NOMO-1 (cell line): ENCODE measurements around the gene SSBP2.
A peak's percentile ranks its signal among the peaks of the same experiment; 100 is the strongest.
"Not testable (repeated sequence)": the region's sequence is repeated elsewhere in the genome, so short reads cannot be mapped to it uniquely, and the experiment has no call there.

Experiments used
- DNase-seq, 2 experiments: peaks; one replicate each; lab custom pipeline; 2025; ENCODE audit not compliant: unreplicated experiment in 2 of 2; lab: John Stamatoyannopoulos, UW

Gene SSBP2

GRCh38 chr5:81740758-81741157 lies 10.1 kb downstream of the SSBP2 start:
- DNase-seq = no peak

GRCh38 chr5:81739291-81739690 lies 11.6 kb downstream of the SSBP2 start:
- DNase-seq = no peak

DNA sequence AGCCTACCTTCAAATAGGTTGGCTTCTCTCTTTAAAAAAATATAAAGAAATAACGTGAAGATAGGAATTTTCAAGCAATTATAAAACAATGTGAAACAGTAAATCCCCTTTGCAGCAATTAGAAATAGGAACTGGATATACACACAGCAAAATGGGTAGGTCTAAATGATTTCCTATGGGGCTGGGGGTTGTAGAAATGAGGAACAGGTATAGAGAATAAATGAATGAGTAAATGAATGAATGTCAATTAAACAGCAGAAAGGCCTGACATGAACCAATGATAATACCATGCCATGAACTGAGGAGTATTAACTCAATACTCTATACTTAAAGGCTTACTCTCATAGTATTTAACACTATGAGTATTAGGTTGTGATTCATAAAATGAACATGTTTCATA lies 21.6 kb downstream of the SSBP2 start:
- DNase-seq = no peak

DNA sequence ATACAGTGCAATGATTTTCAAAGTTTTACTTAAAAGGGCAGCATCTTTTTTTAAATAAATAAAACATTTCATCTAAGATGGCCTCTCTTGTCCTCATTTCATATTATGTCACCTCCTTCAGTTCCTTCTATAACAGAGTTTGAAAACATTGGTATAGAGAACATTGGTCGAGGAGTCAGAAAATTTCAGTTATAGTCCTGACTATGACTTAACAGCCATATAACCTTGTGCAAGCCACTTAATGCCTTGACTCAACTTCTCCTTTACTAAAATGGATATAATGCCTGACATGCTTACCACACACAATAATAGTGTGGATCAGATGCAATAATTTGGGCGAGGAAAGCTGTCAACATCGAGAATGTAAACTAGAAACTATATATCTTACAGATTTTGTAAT lies 22.6 kb downstream of the SSBP2 start:
- peak in 1 of 2 experiments; percentile 52 for DNase-seq

DNA sequence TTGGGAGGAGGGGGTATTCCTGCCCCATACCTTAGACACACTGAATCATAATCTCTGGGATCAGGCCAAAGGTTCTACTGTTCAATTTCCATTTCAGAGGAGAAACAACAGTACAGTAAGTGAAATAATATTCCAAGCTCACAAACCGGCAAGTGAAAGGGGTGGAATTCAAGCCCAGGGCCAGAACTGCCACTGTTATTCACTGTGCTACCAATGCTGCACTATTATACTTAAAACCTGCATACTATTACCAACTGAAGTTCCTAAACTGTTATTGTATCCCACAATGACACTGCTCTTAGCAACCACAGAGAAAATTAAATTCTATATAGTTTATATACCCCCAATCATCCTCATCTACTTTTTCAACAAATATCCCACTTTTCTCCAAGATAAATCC lies 24.6 kb downstream of the SSBP2 start:
- DNase-seq = no peak

DNA sequence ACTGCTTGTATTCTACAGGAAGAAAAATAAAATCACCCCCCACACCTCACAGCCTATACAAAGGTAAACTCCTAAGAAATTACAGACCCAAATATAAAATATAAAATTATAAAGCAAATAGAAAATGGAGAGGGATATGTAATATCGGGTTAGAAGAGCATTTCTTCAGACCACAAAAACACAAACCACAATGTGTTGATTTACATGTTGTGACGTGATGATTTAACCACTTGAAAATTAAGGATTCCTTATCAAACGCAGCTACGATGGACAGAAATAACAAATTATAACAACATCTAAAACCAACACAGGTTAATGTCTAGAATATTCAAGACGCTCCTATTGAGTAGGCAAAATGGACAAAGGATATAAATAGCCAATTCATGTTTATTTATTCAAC lies 26.3 kb downstream of the SSBP2 start:
- no peak for DNase-seq

- DNase-seq = no peak
These were observed 26.8 kb downstream of the SSBP2 start for GRCh38 chr5:81724108-81724507.

- no peak for DNase-seq
These were observed 29.8 kb downstream of the SSBP2 start for GRCh38 chr5:81721049-81721448.

DNA sequence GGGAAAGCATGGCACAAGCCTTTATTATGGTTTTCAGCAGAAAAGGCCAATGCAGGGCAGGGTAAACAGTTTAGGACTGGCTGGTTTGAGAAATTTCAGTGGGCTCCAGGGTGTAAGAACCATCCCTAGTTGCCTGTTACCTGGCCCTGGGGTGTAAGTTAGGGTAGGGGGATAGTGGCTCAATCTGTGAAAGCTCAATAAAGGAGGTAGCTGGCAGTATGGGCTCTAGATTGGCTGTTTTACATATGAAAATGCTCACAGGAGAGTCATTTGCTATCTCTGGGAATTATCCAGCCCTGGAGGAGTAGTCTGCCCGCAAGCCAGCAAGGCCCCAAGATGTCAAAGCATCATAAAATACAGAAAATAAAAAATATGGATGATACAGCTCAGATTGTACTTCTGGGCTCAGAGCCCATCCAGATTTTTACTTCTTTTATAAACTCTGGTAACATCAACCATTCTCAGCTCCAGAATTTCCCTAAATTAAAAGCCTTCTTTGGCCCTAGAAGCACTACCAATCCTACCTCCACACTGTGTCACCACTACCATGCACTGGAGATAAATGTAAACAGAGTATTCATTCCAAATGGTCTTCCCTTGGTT lies 31.1 kb downstream of the SSBP2 start:
- no peak for DNase-seq

DNA sequence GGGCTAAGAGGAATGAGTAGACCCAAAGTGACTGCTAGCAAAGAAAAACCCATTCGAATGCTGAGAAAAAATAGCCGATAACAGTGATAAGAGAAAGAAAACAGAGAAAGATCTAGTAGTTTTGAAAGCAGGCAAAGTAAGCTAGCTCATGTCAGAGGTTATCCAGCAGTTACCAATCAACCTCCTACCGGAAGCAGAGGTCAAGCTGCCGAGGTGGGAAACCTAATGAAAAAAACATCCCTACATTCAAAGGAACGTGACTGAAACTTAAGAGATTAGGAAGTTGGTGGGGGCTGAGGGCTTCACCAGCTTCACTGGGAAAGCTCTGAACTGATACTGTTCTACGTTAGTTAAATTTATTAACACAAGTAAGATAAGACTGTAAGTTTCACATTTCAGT lies 32.6 kb downstream of the SSBP2 start:
- DNase-seq = no peak

GRCh38 chr5:81717860-81718259 lies 33.0 kb downstream of the SSBP2 start:
- DNase-seq = no peak

DNA sequence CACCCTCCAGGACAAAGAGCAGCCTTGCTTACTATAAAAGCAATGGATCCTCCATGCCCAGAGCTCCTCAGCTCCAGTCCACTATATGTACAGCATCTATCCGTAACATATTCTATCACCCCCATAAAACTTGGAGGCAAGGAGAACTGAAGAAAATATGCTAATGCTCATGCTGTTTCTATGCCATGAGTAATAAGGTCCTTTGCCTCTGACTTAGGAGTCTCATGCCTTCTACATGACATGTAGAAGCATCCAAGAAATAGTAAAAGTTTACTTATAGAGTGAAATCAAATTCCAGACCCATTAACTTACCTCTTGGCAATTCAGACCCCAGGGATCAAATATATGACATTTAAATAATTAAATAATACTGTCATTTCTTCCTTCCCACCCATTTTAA lies 33.7 kb downstream of the SSBP2 start:
- no peak for DNase-seq

GRCh38 chr5:81714076-81714475 lies 36.8 kb downstream of the SSBP2 start:
- DNase-seq = not testable (repeated sequence)

DNA sequence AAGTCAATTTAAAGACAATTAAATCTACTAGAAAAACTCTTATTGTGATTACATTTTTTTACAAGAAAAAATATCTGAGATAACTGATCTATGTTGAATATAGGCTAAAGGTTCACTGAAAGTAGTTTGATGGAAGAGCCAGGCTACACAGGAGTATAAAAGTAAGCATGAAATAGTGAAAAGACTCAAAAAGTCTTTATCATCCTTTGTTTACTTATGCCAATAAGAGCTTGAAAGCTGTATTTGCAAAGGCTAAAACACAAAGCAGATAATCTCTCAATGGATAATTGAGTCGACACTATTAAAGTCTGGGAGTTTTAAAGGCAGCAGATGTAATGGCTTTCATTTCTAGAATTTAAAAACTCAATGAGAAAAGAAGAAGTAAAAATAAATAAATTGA lies 42.0 kb downstream of the SSBP2 start:
- no peak for DNase-seq

DNA sequence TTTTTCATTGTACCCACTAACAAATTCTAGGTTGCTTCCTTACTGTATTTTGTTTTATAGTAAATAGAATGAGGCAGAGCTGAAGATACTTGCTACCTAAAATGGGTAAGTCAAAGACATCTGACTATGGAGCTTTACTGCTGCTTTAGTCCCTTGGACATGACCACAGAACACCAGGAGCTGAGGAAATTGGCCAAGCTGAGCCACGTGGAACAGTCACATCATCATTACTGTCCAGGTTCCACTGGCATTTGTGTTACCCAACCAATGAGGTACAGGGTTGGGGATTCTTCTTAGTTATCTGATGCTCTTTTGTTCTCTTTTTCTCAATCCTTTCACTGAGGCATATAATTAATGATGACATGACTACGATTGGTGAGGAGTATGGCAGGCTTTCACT lies 47.1 kb downstream of the SSBP2 start:
- DNase-seq = no peak

GRCh38 chr5:81700166-81700565 lies 50.7 kb downstream of the SSBP2 start:
- DNase-seq = no peak

GRCh38 chr5:81698813-81699212 lies 52.1 kb downstream of the SSBP2 start:
- DNase-seq = no peak

- DNase-seq = no peak
These were observed 54.2 kb downstream of the SSBP2 start for GRCh38 chr5:81696418-81697397.

DNA sequence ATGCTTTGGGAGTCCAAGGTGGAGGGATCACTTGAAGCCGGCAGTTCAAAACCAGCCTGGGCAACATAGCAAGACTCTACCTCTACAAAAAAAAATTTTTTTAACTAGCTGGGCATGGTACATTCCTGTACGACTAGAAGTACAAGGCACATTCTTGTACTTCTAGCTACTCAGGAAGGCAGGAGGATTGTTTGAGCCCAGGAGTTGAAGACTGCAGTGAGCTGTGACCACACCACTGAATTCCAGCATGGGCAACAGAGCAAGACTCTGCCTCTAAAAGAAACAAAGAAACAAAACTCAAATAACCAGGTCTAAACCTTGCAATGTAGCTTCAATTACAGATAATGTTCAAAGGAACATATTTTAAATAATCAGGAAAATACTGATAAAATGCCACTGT lies 56.2 kb downstream of the SSBP2 start:
- no peak for DNase-seq

DNA sequence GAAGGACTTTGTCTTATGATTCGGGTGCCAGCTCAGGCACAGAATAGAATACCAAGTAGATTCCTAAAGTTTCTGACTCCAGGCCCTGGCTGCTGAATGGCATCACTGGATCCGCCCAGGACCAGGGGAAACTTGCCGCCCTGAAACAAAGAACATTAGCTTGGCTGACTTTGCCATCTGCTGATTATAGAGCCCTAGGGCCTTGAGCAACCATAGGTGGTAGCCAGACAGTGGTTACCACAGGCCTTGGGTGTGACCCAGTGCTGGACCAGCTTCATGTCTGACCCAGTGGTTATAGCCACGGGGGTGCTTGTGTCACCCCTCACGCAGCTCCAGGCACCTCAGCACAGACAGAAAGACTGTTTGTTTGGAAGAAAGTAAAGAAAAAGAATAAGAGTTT lies 62.7 kb downstream of the SSBP2 start:
- no peak for DNase-seq

GRCh38 chr5:81687292-81687691 lies 63.6 kb downstream of the SSBP2 start:
- DNase-seq = no peak

GRCh38 chr5:81685471-81685870 lies 65.4 kb downstream of the SSBP2 start:
- no peak for DNase-seq
